NCI-H460 (cell line): ENCODE results near the gene ALG10B. TPM values are rescaled to one million over a fixed set of nuclear protein-coding genes. Genes with fewer than 3 reads are reported as not detected.
"Not testable (repeated sequence)": the region's sequence is repeated elsewhere in the genome, so short reads cannot be mapped to it uniquely, and the experiment has no call there.

ENCODE experiments used
- DNase-seq: peaks from one replicate; pipeline ENCODE4 v3.0.0-alpha.2; 2016; ENCODE audit warnings: low read depth; ENCODE audit errors: extremely low read depth
- polyA plus RNA-seq: library from polyadenylated mRNA; depleted of rRNA; stranded (reverse); fragments of >200 nt; gene quantifications from 2 replicates; pipeline ENCODE4 v1.2.3, GENCODE V29; 2014; cell fraction: nucleus; rRNA removed
- total RNA-seq: library from RNA; depleted of rRNA; stranded (reverse); fragments of >200 nt; shearing (Covaris generic); gene quantifications from 2 replicates; pipeline ENCODE4 v1.2.3, GENCODE V29; 2014; rRNA removed

Gene ALG10B, protein sequence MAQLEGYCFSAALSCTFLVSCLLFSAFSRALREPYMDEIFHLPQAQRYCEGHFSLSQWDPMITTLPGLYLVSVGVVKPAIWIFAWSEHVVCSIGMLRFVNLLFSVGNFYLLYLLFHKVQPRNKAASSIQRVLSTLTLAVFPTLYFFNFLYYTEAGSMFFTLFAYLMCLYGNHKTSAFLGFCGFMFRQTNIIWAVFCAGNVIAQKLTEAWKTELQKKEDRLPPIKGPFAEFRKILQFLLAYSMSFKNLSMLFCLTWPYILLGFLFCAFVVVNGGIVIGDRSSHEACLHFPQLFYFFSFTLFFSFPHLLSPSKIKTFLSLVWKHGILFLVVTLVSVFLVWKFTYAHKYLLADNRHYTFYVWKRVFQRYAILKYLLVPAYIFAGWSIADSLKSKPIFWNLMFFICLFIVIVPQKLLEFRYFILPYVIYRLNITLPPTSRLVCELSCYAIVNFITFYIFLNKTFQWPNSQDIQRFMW
- total RNA-seq, result 11.3 and 15.1 TPM in 2 replicates
- 6.6 and 14.1 TPM in 2 replicates for polyA plus RNA-seq

DNA sequence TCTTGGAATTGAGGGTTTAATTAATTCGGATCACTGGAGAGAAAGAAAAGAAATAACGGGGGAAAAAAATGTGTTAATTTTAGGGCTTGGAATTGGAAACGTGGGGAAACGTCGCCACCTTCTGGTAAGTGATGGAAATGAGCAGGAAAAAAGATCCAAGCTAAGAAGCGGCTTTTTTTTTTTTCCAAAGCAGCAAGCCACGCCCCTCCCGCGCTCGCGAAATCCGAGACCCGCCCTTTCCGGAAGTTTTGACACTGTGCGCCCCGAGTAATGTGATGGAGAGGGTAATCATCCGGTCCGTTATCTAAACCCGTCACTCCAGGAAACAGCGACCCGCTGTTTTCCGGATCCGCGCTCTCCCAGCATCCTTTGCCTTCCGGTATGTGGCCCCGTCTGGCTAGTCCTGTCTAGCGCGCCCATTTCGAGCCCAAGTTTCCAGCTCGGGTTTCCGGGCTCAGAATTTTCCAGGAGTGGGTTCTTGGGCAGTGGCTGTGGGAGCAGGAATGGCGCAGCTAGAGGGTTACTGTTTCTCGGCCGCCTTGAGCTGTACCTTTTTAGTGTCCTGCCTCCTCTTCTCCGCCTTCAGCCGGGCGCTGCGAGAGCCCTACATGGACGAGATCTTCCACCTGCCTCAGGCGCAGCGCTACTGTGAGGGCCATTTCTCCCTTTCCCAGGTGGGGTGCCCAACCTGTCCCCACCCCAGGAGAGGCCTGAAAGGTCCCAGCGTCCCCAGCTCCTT lies at the start of gene ALG10B:
Gene ALG10B (plus strand): TSS at position 384 of the 739 bp plus-strand sequence. CDS start 120 bp downstream, at position 504.
- peak; percentile 97 for DNase-seq

DNA sequence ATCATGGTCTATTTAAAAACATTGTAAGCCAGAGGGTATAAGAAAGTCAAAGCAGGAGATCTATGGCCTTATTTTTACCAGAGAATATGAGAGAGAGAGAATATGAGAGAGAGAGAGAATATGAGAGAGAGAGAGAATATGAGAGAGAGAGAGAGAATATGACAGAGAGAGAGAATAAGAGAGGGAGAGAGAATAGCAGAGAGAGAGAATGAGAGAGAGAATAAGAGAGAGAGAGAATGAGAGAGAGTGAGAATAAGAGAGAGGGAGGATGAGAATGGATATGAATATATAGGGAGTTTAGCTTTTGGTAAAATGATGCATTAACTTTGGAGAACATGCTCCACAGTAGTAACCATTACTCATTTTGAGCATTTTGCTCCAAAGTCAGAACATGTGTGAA lies 48.0 kb upstream of the ALG10B start:
- DNase-seq, result no peak

DNA sequence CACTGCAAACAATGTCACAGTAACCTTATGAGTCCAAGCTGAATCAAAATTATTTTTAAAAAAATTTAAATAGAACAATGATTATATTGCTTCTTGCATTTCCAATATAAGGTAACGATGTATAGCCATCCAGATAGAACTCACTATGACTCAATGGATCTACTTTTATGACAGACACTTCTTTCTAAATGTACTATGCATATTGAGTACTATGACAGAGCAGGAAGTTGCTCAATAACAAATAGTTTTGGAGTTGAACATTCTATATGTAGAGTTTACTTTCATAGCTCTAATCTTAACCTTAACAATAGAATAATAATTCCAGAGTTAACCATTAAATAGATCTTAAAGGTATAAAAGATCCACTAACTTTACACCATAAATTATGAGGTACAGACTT lies 46.7 kb upstream of the ALG10B start:
- DNase-seq, result no peak

DNA sequence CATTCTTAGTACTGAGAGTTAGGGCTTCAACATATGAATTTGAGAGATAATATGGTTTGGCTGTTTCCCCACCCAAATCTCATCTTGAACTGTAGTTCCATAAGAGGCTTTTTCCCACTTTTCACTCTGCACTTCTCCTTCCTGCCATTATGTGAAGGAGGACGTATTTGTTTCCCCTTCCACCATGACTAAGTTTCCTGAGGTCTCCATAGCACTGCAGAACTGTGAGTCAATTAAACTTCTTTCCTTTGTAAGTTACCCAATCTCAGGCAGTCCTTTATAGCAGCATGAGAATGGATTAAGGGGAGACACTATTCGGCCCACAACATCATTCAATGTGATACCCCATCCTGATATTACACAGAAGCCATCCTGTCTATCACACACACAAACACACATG lies 36.8 kb upstream of the ALG10B start:
- DNase-seq, result no peak

DNA sequence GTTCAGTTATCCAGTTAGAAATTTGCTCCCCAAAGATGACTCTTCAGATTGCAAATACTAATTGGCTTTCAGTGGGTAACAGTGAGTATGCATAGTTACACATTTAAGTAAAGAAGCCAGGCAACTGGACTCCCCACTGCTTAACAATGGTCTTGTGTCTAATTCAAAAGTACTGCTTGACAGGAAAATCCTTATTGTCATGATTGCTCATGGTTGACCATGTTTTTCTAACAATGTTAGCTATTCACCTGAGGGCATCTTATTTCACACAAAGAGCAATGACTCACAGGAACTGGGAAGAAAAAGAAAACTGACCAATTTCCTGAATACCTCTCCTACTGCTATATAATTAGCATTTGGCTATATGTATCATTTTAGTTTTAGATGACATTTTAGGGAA lies 33.7 kb upstream of the ALG10B start:
- DNase-seq, result no peak

DNA sequence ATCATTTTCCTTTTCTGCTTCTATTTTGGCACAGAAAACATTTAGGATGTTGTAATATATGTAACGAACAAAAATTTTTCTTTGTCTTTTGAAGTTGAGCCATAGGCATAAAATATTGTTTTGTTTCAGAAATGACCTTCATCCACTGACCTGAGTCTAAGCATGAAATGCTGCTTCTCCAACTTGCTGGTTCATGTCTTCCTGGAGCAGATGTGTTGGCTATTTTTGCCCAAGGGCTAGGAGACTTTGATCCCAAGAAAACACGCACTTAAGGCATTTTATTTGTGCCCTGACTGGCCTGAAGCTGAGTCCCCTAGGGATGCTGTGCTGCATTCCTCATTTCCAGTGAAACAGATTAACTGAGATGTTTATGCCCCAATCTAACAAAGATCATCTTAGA lies 27.2 kb upstream of the ALG10B start:
- no peak for DNase-seq

- no peak for DNase-seq
Observed at GRCh38 chr12:38291160-38291559, 25.4 kb upstream of the ALG10B start.

DNA sequence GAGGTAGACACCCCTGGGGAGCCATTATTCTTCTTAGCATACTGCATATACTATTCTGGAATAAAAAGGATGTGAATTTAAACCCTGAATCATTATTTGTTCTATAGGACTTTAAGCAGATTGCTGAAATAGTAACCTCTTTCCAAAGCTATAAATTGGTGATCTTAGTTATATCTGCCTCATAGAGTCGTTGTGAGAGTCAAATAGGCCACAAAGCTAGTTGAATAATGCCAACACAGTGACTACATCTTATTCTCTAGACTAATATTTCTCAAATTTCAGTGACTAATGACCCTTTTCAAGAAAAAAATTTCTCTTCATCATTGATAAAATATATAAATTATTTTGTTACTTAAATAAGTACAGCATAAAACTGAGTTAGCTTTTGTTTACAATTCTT lies 13.6 kb upstream of the ALG10B start:
- DNase-seq, result not testable (repeated sequence)

DNA sequence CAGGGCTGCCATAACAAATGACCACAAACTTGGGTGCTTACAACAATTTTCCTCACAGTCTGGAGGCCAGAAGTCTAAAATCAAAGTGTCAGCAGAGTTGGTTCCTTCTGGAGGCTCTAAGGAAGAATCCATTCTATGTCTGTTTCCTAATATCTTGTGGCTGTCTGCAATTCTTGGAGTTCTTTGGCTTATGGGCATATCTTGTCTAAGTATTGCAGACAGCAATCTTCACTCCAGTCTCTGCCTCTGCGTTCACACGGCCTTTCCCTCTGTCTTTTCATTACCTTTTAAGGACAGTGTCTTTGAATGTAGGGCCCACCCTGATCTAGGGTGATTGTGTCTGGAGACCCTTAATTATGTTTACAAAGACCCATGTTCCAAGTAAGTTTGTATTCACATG lies 5.4 kb downstream of the ALG10B start:
- DNase-seq, result not testable (repeated sequence)

- no peak for DNase-seq
Observed at GRCh38 chr12:38324912-38325311, 8.3 kb downstream of the ALG10B start.

DNA sequence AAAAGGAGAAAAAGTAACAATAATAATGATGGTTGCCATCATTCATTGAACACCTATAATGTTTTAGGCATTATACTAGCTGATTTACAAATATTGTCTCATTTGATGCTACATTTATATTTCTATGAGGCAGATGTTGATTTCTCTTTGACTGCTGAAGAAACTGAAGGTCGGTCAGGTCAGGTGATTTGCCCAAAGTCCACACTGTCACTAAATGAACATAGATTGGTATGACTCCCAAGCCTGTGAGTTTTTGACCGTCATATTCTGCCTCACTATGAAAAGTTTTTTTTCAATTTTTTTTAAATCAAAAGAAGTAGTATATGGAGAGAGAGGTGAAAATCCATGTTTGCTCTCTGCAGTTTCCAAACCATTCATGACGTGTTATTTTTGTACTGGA lies 10.8 kb downstream of the ALG10B start:
- DNase-seq, result no peak

DNA sequence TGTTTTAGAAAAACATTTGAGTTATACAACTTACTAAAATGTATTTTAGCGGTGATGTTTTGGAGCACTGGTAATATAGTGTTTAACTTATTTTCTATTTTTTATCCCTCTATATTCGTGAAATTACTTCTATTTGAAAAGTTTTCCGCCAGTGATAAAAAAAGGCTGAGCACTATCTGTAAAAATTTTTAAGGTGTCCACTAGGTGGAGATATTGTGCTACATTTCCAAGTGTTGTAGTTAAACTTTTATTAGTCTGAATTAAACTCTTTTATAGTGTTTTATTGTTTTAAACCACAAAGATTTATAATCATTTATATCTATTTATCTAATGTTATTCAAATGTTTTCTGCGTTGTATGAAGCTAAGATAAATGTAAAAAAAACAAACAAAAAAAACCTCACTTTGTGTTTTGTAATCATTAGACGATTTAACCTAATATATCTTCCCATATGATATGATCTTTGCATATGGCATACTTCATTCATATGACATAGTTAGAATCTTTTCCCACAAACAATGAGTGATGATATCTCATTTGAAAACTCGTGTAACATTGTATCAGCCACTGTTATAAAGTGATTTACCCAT lies 11.8 kb downstream of the ALG10B start:
- peak; percentile 52 for DNase-seq

DNA sequence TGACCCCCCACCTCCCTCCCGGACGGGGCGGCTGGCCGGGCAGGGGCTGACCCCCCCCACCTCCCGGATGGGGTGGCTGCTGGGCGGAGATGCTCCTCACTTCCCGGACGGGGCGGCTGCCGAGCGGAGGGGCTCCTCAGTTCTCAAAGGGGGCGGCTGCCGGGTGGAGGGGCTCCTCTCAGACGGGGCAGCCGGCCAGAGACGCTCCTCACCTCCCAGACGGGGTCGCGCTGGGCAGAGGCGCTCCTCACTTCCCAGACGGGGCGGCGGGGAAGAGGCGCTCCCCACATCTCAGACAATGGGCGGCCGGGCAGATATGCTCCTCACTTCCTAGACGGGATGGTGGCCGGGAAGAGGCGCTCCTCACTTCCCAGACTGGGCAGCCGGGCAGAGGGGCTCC lies 13.8 kb downstream of the ALG10B start:
- DNase-seq, result not testable (repeated sequence)

GRCh38 chr12:38332814-38333213 lies 16.2 kb downstream of the ALG10B start:
- no peak for DNase-seq

DNA sequence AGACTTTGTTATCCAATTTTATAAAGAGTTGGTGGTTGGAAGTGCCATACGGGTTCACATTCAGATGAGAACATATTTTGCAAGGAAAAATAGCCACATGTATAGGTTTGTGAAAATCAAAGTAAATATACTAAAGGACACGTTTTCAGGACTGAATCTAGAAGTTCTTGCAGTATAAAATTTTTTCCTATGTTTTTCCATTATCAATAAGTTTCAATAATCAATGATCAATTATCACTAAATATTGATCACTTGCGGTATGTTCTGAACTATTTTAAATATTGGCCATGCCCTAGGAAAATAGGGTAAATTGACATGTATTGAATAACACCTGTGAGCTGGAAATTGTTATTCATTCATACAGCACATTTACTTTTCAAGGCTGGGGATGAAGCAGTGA lies 25.9 kb downstream of the ALG10B start:
- no peak for DNase-seq

DNA sequence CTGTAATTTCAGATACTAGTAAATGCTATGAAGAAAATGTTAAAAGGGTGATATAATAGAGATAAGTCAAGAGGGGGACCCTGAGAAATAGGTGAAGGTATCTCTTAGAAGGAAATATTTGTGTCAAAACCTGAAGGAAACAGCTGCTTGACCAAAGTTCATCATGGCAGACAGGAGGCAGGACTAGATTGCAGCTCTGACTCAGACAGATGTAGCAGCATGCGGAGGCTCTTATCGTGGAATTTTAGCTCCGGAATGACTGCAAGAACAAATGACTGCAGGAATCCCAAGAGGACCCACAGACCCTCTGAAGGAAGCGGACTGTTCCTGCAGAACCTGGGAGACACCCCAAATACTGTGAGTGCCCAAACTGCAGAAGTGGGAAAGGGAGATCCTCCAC lies 26.7 kb downstream of the ALG10B start:
- not testable (repeated sequence) for DNase-seq

DNA sequence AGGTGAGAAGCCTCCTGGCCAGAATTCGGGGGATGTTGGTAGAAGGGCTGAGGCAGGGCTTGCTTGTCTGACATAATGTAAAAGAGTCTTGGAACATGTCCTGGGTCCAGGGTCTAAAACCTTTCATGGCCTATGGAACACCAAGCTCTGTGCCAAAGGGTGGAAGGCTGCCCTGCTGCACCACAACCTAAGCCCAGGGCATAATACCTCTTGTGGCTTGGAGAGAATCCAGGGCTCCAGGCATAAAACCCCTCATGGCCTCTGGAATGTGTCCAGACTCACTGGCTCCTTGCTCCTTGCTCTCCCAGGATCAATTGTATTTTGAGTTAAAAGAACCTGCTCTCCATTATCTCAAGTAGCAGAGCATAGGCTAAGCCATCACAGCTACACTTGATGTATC lies 27.3 kb downstream of the ALG10B start:
- DNase-seq, result not testable (repeated sequence)

- no peak for DNase-seq
Observed at GRCh38 chr12:38350342-38351174, 34.0 kb downstream of the ALG10B start.

DNA sequence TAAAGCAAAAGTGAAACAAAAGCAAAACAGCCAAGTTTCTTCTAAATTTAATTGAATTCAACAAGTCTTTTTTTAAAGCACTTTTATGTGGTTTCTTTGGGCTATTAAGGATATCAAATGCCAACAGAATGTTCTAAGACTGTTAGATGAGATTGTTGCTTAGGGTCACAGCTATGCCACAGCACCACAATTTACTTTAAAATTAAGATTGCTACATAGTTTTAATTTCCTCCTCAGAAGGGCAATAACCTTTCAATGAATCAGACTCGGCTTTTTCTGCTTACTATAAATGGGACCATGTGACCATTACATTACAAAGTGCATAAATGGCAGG lies 34.6 kb downstream of the ALG10B start:
- not testable (repeated sequence) for DNase-seq

- DNase-seq, result no peak
Observed at GRCh38 chr12:38367506-38367905, 50.9 kb downstream of the ALG10B start.

DNA sequence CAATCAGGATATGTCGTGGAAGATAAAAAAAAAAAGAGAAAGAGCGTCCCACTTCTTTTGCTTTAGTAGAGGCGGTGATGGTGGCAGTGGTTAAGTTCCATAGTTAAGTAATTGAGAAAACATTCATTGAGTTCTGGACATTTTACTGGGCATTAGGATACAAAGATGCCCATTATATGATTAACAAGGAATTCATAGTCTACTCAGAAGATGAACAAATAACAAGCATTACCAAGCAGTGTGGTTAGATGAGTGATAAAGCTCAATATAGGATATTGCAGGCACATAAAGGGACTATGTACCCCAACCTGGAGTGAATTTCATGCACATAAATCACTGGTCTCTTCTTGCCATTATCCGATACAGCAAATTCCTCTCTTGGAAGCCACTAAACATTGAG lies 53.7 kb downstream of the ALG10B start:
- DNase-seq, result no peak
